ENCODE measurements around the gene RARG.
"Not testable (repeated sequence)": the region's sequence is repeated elsewhere in the genome, so short reads cannot be mapped to it uniquely, and the experiment has no call there.

Gene RARG

GRCh38 chr12:53205747-53206419 is 26.1 kb downstream of the RARG start:
- DNase-seq, result no peak

DNA sequence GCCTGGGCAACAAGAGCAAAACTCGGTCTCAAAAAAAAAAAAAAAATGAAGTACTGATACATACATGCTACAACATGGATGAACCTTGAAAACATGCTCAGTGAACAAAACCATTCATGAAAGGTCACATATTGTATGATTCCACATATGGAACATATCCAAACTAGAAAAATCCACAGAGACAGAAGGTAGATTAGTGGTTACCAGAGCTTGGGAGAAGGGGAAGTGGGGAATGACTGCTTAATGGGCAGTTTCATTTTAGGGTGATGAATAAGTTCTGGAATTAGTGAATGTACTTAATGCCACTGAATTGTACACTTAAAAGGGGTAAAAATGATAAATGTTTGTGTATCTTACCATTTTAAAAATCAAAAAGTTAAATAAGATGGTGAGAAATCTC is 27.7 kb downstream of the RARG start:
- DNase-seq, result no peak

DNA sequence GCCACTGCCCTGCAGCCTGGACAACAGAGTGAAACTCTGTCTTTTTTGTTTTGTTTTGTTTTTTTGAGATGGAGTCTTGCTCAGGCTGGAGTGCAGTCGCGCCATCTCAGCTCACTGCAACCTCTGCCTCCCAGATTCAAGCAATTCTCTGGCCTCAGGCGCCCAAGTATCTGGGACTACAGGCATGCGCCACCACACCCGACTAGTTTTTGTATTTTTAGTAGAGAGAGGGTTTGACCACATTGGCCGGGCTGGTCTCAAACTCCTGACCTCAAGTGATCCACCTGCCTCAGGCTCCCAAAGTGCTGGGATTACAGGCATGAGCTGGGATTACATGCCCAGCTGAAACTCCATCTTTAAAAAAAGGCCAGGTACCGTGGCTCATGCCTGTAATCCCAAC is 29.7 kb downstream of the RARG start:
- not testable (repeated sequence) for DNase-seq

- no peak for DNase-seq
These were observed 30.4 kb downstream of the RARG start for GRCh38 chr12:53201639-53202038.

DNA sequence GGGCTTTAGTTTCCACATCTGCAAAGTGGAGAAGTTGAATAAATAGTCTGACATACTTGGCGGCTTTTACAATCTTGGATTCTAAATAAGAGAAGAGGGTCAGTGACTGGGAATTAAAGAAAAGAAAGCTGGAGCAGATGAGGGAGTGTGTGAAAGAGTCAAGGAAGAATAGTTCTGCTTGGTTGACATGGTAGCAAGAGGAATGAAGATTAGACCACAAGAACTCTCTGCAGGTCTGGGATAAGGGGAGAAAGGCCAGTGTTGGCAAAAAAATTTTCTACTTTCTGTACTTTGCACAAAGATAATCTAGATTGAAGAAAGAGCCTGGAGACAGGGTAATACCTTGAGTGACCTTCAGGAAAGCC is 30.9 kb downstream of the RARG start:
- DNase-seq, result no peak

- DNase-seq, result no peak
These were observed 31.4 kb downstream of the RARG start for GRCh38 chr12:53200458-53201176.

DNA sequence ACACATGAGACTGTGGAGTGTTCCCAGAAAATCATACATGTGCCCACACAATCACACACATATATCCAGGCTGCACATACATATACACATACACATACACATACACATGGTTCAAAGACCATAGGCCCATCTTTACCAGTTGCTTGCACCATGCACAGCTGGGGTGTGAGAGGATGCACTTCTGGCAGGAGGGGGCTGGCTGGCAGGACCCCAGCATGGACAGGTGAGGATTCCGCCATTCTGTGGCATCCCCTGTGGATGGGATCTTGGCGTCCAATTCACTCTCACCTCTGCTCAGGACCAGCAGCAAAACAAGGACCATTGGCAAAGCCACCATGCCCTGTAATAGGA is 31.9 kb downstream of the RARG start:
- no peak for DNase-seq

- DNase-seq, result no peak
These were observed 32.3 kb downstream of the RARG start for GRCh38 chr12:53199700-53200099.

DNA sequence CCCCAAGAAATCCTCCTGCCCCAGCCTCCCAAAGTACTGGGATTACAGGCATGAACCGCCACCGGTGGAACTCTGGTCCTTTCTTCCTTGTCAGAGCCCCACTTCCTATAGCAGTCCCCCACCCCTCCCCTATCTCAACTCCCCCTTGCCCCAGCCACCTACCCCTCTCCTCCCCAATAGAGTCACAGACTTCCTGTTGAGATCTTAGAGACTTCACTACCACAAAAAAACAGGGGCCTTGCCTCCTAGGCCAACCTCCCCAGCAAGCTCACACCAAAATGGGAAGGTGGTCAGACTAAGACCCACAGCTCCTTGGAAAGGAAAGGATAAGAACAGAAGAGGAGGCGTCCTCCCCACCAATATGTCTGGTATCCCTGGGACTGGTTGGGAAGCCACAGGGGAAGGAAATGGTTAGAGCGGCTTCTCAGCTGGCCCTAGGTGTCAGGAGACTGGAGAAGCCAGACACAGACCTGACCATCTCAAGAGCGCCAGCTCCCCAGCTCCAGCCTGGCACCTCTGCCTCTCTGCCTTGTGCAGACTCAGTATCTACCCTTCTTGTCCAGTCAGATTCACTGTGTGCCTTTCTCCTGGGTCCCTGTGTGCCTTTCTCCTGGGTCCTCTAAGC is 33.4 kb downstream of the RARG start:
- no peak for DNase-seq

- DNase-seq, result no peak
These were observed 34.9 kb downstream of the RARG start for GRCh38 chr12:53197011-53197640.

DNA sequence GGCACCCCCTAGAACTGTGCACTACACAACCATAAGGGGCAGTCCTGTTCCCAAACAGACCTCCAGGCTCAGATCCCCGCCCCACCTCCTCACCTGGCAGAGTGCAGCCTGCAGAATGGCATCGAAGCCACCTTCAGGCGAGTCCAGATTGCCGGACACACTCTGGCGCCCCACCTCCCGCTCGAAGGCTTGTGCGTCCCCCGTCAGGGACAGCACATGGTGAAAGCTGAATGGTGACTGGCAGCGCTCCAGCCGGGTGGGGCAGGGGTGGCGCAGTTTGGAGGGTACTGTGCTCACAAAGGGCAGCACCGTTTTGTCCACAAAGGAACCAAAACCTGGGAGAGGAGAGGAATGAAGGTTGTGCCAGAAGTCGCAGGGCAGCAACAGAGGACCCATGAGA is 35.5 kb downstream of the RARG start:
- no peak for DNase-seq

GRCh38 chr12:53195516-53196420 is 36.2 kb downstream of the RARG start:
- DNase-seq, result no peak

DNA sequence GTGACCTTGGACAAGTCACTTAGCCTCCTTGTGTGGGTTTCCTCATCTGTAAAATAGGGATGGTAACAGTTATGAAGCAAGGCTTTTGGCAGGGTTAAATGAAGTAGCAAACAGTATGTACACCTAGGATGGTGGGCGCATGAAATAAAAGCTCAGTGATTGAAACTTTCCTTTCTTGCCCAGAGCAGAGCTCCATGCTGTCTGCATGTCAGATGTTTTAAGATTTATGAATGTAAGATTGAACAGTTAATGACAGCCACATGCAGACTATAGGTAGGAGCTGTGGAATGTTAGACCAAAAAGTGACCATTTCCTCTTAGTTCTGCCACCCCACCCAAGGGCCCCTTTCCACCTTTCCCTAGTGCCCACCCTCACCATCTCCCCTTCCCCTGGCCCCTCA is 37.0 kb downstream of the RARG start:
- DNase-seq, result no peak

- DNase-seq, result no peak
These were observed 37.9 kb downstream of the RARG start for GRCh38 chr12:53193985-53194716.

GRCh38 chr12:53193040-53193439 is 39.0 kb downstream of the RARG start:
- DNase-seq, result no peak

- no peak for DNase-seq
These were observed 39.4 kb downstream of the RARG start for GRCh38 chr12:53192531-53193021.

DNA sequence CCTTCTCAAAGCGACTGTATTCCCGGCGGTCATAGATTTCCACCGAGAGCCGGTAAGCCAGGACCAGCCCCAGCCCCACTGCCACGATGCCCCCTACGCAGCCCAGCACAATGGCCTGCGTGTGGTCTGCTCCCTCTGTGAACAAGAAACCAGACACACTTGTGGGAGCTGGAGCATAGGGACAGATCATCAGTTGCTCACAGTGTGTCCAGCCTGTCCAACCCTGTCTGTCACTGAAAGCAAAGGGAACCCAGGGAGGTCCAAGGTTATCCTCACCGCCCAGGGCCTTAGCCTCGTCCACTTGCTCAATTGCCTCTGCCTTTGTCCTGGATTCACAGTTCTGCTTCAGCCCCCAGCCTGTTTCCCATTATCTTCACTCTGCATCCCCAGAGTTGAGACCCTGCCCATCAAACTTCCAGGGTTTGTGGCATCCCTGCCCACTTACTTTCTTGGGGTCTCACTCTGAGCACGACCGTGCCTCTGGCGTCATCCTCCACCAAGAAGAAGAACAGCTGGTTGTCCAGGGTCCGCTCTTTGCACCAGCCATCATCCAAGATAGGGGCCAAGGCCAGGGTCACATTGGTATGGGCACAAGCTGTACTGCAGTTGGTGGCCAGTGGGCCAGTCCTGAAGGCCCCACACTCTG is 40.0 kb downstream of the RARG start:
- DNase-seq, result no peak

DNA sequence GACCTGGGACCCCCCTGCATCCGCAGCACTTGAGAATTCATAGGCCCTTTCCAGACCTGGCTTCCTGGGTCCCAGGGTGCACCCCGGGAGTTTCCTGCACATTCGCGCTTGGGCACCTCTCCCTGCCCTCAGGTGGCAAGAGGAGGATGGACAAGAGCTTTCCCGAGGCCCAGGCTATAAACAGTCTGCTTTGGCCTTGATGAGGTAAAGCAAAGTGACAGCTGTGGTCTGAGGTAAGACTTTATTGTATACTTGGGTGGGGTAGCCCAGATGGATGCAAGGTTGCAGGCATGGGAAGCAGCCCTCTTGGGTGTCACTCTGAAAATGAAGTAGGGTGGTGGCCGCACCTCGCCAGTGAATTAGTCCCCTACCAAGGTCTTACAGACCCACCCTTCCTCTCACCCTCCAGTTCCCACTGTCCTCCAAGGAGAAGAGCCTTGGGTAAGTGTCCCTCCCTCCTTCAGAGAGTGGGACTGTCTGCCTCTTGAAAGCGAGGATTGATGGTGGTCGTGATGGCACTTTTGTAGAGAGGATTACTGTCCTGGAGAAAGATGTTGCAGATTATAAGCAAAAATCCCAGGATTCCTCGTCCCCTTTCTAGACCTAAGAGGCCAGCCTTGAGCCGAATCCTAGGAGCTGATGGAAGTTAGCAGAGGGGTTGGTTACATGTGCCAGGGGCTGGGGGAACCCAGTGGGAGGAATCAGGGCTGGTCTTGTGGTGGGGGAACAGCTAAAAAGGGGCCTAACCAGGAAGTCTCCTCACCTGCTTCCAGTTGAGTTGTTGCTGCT is 40.7 kb downstream of the RARG start:
- DNase-seq, result no peak

DNA sequence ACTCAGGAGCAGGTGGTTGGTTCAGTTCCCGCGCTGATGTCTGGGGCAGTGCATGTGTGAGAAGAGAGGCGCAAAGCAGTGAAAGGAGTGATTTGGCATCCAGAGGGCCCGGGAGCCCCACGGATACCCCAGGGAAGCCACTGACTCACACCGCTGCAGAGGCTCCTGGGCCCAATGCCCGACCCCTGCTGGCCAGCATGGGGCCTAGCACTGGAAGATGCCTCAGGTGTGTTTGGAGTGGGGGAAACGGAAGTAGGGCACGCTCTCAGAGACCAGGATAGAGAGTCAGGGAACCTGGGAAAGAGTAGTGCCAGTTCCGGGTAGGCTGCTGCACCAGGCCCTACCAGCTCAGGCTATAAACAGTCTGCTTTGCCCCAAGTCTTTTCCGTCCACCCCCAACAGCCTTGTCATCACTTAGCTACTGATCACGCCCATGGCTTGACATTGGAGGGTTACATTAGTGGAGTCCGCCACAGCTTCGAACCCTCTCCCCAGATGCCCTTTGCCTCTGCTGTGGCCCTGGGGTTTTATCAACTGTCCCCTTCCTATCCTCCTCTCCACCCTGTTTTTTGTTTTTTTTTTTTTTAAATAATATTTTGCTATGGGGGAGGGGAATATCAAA is 41.8 kb downstream of the RARG start:
- DNase-seq, result peak; percentile 32

All from NCI-H345 (cell line).